Astrocyte of the cerebellum (primary cell): ENCODE data around the gene GARS1.

Source experiments
- DNase-seq: peaks from one replicate; pipeline ENCODE4 v3.0.0-alpha.2; 2011; ENCODE audit warnings: low read depth
- H3K4me3 ChIP-seq: 2 replicates; pipeline ENCODE4 v1.5.1; 2011; ENCODE audit warnings: mild to moderate bottlenecking, low read depth, low read length, moderate library complexity
- in situ Hi-C: cut with HindIII; loops from 2 replicates; pipeline ENCODE4 v1.10.0; 2017; ENCODE audit warnings: low sequenced_read_pairs
- TF ChIP-seq, protein P1 (sequence below): IDR thresholded peaks from 2 replicates; pipeline ENCODE4 v1.5.1; 2012; ENCODE audit warnings: low read length, low read depth, moderate library complexity, mild to moderate bottlenecking; ENCODE audit errors: missing control alignments

GARS1 gene

DNA sequence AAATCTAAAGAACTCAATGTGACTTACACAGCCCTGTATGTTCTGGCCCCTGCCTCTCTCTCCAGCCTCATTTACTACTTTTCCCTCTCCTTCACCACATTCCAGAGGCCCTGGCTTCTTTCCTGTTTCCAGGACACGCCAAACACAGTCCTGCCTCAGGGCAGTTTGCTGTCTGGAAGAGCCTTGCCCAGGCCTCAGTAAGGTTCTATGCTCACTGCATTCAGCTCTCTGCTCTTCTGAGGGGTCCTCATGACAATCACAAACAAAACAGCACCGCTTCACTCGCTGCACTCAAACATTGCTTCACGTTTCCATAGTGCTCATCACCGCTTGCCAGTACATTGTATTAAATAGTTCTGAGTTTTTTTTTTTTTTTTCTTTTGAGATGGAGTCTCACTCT is 35.1 kb upstream of the GARS1 start:
- TF ChIP-seq, protein P1, sequence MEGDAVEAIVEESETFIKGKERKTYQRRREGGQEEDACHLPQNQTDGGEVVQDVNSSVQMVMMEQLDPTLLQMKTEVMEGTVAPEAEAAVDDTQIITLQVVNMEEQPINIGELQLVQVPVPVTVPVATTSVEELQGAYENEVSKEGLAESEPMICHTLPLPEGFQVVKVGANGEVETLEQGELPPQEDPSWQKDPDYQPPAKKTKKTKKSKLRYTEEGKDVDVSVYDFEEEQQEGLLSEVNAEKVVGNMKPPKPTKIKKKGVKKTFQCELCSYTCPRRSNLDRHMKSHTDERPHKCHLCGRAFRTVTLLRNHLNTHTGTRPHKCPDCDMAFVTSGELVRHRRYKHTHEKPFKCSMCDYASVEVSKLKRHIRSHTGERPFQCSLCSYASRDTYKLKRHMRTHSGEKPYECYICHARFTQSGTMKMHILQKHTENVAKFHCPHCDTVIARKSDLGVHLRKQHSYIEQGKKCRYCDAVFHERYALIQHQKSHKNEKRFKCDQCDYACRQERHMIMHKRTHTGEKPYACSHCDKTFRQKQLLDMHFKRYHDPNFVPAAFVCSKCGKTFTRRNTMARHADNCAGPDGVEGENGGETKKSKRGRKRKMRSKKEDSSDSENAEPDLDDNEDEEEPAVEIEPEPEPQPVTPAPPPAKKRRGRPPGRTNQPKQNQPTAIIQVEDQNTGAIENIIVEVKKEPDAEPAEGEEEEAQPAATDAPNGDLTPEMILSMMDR: no peak
- no peak for DNase-seq
- no peak overlapping the region for H3K4me3 ChIP-seq
- in situ Hi-C loops: loop anchor here (25.0 kb wide), 1 partner anchor 422 kb away; the partner anchor contains the start of gene MTURN

DNA sequence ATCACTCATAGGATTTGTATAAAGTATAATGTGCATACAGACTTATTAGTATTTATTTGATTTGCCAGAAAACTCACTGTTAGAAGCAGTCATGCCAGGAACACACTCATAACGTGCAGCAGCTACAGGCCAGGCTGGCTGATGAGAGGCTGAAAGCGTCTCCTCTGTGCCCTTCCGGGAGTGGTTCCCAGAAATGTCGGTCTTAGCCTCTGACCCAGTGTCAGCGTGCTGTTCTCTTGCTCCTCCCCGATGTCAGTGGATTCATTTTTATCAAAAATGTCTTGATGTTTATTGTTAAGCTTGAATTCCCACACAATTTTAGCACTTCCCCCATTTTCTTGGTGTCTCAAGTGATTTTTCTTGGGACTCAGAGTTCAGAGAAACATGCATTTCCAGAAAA is 33.3 kb upstream of the GARS1 start:
- no peak for DNase-seq
- TF ChIP-seq, protein P1: no peak
- in situ Hi-C loops: loop anchor here (25.0 kb wide), 1 partner anchor 424 kb away; the partner anchor contains the start of gene MTURN
- H3K4me3 ChIP-seq: no peak overlapping the region

- TF ChIP-seq, protein P1: peak; percentile 40
- H3K4me3 ChIP-seq: no peak overlapping the region
- DNase-seq: peak; percentile 68
- in situ Hi-C loops: loop anchor here (25.0 kb wide), 1 partner anchor 425 kb away; the partner anchor contains the start of gene MTURN
These were observed 32.2 kb upstream of the GARS1 start for GRCh38 chr7:30562498-30562897.

DNA sequence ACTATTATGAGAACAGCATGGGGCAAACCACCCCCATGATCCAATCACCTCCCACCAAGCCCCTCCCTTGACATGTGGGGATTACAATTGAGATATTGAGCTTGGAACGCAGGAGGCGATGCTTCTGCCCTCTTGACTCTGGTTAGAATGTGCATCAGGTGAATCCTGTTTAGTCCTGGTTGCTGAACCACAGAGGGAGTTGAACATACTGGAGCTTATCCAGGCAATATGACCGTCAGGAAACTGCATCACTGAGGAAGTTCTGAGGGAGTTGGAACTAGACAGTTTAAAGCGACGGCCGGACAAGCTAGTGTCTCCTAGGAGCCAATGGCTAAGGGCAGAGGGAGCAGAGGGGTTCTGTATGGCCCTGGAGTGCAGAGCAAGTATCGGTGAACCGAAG is 31.8 kb upstream of the GARS1 start:
- TF ChIP-seq, protein P1: no peak
- no peak for DNase-seq
- H3K4me3 ChIP-seq: no peak overlapping the region
- in situ Hi-C loops: loop anchor here (25.0 kb wide), 1 partner anchor 426 kb away; the partner anchor contains the start of gene MTURN

DNA sequence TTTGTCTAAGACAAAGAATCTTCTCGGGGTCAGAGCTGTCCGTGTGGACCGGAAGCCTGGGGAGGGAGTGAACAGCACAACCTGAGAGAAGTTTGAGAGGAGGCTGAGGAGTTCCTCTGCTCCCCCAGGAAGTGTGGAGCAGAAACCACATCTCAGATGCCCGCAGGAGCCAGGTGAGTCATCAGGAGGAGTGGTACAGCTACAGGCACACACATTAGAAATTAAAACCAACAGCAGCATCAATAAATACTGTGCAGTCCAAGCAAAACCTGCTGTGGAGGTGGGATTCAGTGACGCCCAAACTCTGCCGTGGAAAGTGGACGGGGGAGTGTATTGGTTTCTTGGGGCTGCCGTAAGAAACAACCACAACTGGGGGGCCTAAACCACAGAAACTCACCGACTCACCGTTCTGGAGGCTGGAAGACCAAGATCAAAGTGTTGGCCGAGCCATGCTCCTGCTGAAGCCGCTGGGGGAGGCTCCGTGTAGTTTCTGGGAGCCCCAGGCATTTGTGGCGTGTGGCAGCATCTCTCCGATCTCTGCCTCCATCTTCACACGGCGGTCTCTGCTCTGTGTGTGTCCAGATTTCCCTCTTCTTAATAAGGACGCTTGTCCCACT is 31.2 kb upstream of the GARS1 start:
- peak; percentile 67 for DNase-seq
- no peak overlapping the region for H3K4me3 ChIP-seq
- in situ Hi-C loops: loop anchor here (25.0 kb wide), 1 partner anchor 426 kb away; the partner anchor contains the start of gene MTURN
- TF ChIP-seq, protein P1: no peak

- in situ Hi-C loops: loop anchor here (25.0 kb wide), 1 partner anchor 427 kb away; the partner anchor contains the start of gene MTURN
- TF ChIP-seq, protein P1: peak; percentile 76
- peak; percentile 85 for DNase-seq
- H3K4me3 ChIP-seq: no peak overlapping the region
These were observed 30.3 kb upstream of the GARS1 start for GRCh38 chr7:30564243-30564892.
